GM12872 (cell line): ENCODE data around the gene ZNF391.

Source experiments
- TF ChIP-seq, protein P1 (sequence below): IDR thresholded peaks from 3 replicates; pipeline ENCODE4 v1.5.1; 2011; ENCODE audit warnings: low read depth, mild to moderate bottlenecking, low read length, moderate library complexity; ENCODE audit not compliant: insufficient read depth

ZNF391 gene

GRCh38 chr6:27428502-27428901, 39.9 kb downstream of the ZNF391 start:
- TF ChIP-seq, protein P1, sequence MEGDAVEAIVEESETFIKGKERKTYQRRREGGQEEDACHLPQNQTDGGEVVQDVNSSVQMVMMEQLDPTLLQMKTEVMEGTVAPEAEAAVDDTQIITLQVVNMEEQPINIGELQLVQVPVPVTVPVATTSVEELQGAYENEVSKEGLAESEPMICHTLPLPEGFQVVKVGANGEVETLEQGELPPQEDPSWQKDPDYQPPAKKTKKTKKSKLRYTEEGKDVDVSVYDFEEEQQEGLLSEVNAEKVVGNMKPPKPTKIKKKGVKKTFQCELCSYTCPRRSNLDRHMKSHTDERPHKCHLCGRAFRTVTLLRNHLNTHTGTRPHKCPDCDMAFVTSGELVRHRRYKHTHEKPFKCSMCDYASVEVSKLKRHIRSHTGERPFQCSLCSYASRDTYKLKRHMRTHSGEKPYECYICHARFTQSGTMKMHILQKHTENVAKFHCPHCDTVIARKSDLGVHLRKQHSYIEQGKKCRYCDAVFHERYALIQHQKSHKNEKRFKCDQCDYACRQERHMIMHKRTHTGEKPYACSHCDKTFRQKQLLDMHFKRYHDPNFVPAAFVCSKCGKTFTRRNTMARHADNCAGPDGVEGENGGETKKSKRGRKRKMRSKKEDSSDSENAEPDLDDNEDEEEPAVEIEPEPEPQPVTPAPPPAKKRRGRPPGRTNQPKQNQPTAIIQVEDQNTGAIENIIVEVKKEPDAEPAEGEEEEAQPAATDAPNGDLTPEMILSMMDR: no peak

DNA sequence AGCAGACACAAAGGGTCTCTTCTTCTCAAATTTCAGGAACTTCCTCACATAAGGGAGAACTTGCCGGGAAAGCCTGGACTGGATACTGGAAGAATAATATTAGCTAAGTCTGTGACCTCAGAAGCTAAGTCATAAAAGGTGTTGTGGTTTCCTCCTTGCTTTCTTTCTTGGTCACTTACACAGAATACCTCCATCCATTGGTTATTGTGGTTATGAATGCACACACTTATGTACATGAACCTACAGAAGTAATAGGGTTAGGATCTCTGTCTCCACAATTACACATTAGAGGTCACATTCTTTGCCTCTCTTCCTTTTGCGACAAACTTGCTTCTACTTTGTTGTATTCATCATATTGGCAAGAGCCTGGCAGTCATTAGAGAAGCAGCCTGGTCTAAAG, 40.4 kb downstream of the ZNF391 start:
- TF ChIP-seq, protein P1: no peak

DNA sequence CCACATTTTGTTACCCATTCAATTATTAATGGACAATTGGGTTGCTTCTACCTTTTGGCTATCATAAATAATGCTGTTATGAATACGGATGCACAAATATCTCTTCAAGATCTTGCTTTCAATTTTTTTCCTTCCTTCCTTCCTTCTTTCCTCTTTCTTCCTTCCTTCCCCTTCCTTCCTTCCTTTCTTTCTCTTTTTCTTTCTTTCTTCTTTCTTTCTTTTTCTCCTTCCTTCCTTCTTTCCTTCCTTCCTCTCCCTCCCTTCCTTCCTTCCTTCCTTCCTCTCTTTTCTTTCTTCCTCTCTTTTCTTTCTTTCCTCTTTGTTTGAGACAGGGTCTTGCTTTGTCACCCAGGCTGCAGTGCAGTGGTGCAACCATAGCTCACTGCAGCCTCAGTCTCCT, 45.2 kb downstream of the ZNF391 start:
- TF ChIP-seq, protein P1: no peak

- TF ChIP-seq, protein P1: no peak
Observed at GRCh38 chr6:27439371-27439770, 50.8 kb downstream of the ZNF391 start.

DNA sequence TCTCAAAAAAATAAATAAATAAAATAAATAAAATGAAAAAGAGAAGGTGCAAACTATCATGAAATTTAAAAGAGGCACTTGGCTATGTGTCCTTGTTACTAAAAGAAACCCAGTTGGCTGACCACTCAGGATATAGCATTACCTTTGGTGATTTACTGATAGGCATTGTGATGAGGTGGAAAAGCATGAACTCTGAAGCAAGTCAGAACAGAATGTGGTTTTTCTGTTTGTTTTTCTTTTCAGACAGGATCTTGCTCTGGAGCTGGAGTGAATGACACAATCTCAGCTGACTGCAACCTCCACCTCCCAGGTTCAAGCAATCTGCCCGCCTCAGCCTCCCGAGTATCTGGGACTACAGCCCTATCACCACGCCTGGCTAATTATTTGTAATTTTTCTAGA, 52.4 kb downstream of the ZNF391 start:
- TF ChIP-seq, protein P1: no peak

GRCh38 chr6:27442932-27443331, 54.4 kb downstream of the ZNF391 start:
- TF ChIP-seq, protein P1: no peak

DNA sequence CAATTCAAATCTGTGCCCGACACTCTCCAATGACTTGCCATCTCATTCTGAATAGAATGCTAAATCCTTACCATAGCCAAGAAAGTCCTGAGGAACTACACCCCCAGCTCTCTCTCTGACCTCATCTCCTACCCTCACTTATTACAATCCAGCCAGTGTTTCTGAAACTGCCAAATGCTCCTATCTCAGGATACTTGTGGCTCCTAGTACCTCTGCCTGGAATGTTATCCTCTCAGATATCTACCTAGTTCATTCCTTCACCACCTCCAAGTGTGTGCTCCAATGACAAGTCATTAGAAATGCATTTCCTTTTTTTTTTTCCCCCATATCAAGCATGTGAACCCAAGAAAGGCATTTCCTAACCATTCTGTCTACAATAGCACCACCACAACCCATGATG, 59.9 kb downstream of the ZNF391 start:
- TF ChIP-seq, protein P1: no peak
